ENCODE results near the gene CORO2B. TPM values are rescaled to one million over a fixed set of nuclear protein-coding genes. Genes with fewer than 3 reads are reported as not detected.
A peak's percentile ranks its signal among the peaks of the same experiment; 100 is the strongest.

Gene CORO2B
- total RNA-seq, 1 experiment from 2014 or later, result 3.8 TPM

GRCh38 chr15:68699881-68700454, 121.2 kb downstream of the CORO2B start:
- intact Hi-C loops (cut with micrococcal nuclease; ENCODE audit: unreplicated experiment), result no loop called here
- TF ChIP-seq, protein P1, sequence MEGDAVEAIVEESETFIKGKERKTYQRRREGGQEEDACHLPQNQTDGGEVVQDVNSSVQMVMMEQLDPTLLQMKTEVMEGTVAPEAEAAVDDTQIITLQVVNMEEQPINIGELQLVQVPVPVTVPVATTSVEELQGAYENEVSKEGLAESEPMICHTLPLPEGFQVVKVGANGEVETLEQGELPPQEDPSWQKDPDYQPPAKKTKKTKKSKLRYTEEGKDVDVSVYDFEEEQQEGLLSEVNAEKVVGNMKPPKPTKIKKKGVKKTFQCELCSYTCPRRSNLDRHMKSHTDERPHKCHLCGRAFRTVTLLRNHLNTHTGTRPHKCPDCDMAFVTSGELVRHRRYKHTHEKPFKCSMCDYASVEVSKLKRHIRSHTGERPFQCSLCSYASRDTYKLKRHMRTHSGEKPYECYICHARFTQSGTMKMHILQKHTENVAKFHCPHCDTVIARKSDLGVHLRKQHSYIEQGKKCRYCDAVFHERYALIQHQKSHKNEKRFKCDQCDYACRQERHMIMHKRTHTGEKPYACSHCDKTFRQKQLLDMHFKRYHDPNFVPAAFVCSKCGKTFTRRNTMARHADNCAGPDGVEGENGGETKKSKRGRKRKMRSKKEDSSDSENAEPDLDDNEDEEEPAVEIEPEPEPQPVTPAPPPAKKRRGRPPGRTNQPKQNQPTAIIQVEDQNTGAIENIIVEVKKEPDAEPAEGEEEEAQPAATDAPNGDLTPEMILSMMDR (conservative IDR thresholded peaks at IDR 0.05; ENCODE audit: low read depth, low read length), result no peak
- TF ChIP-seq EZH2 (IDR thresholded peaks at IDR 0.05; ENCODE audit: borderline replicate concordance, low read depth, low read length, poor library complexity, severe bottlenecking), result no peak
- Histone ChIP-seq H3K9me3 (ENCODE audit: low read depth, low read length, poor library complexity, severe bottlenecking) (no peaks in the 10 kb centered on the region), H3K27ac (ENCODE audit: low read depth, low read length, poor library complexity, severe bottlenecking) (peak overlapping the region; percentile 69), H3K36me3 (ENCODE audit: insufficient read depth, low read length, poor library complexity, severe bottlenecking) (no peaks in the 10 kb centered on the region), H3K4me3 (ENCODE audit: low read depth, low read length, poor library complexity, severe bottlenecking) (no peak overlapping the region), H3K4me1 (ENCODE audit: insufficient read depth, low read length, poor library complexity, severe bottlenecking) (peaks cover 18% of the 10 kb centered on the region), H3K27me3 (replicated peaks; ENCODE audit: insufficient read depth, low read depth, low read length, poor library complexity) (no peaks in the 10 kb centered on the region)
- ChIA-PET CTCF (interaction anchor here (0.7 to 1.5 kb wide), 3 partner anchors 48 to 176 kb away, joined by 3 to 10 read pairs (median 3); no protein-coding TSS in a partner anchor), POLR2A (ENCODE audit: low non-redundant PET) (no interaction called here)
- DNase-seq (ENCODE audit: low spot score), result no peak
- BruUV-seq (replicated peaks), result no TSS peak

DNA sequence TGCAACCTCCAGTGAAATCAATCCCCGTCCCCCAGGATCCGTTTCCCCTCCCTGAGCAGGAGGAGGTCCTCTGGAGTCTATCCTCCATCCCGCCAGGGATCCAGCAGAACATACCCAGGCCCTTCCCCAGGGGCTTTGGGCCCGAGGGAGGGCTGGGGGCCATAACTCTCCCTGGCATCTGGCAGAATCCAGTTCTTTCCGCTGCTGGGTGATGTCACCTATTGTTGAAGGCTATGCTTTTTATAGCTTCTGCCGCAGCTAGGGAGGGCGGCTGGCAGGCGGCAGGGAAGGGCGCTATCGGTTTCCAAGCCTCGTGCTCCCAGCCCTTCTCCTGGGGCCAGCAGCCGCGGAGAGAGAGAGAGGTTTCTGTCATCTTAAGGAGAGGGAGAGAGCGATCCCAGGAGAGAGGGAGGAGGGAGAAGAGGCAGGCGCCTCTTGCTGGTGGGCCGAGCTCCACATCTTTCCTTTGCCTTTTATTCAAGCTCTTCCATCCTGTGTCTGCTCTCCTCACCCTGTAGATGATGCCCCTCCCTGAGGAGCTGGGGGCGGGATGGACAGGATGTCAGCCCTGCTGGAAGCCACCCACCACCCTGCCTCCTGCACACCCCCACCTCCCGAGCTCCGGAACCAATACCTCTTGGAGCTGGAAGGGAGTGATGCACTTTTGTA, 121.8 kb downstream of the CORO2B start:
- TF ChIP-seq, protein P1 (conservative IDR thresholded peaks at IDR 0.05; ENCODE audit: low read depth, low read length), result no peak
- TF ChIP-seq EZH2 (IDR thresholded peaks at IDR 0.05; ENCODE audit: borderline replicate concordance, low read depth, low read length, poor library complexity, severe bottlenecking), result no peak
- Histone ChIP-seq H3K4me3 (ENCODE audit: low read depth, low read length, poor library complexity, severe bottlenecking) (peak overlapping the region; percentile 6), H3K4me1 (ENCODE audit: insufficient read depth, low read length, poor library complexity, severe bottlenecking) (peaks cover 18% of the 10 kb centered on the region), H3K27ac (ENCODE audit: low read depth, low read length, poor library complexity, severe bottlenecking) (peak overlapping the region; percentile 69), H3K36me3 (ENCODE audit: insufficient read depth, low read length, poor library complexity, severe bottlenecking) (no peaks in the 10 kb centered on the region), H3K9me3 (ENCODE audit: low read depth, low read length, poor library complexity, severe bottlenecking) (no peaks in the 10 kb centered on the region), H3K27me3 (replicated peaks; ENCODE audit: insufficient read depth, low read depth, low read length, poor library complexity) (no peaks in the 10 kb centered on the region)
- BruUV-seq (replicated peaks), result TSS peak; percentile 72
- POLR2A ChIA-PET (ENCODE audit: low non-redundant PET), result no interaction called here
- CTCF ChIA-PET, result interaction anchor here (0.7 to 1.5 kb wide), 4 partner anchors 48 to 175 kb away, joined by 3 to 11 read pairs (median 6); no protein-coding TSS in a partner anchor
- DNase-seq (ENCODE audit: low spot score), result peak; percentile 87
- intact Hi-C loops (cut with micrococcal nuclease; ENCODE audit: unreplicated experiment), result no loop called here

DNA sequence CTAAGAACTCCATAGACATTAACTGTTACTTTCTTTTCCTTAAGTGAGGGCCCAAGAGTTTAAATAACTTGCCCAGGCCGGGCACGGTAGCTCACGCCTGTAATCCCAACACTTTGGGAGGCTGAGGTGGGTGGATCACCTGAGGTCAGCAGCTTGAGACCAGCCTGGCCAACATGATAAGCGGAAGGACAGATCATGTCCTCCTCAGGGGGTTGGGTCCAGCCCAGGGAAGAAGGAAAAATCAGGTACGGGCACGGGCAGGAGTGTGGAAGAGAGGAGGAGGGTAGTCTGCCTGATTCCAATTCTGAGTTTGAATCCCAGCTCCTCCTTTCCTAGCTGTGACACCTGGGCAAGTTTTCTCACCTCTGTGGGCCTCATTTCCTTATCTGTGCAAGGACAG, 123.1 kb downstream of the CORO2B start:
- POLR2A ChIA-PET (ENCODE audit: low non-redundant PET), result no interaction called here
- intact Hi-C loops (cut with micrococcal nuclease; ENCODE audit: unreplicated experiment), result no loop called here
- H3K4me1 ChIP-seq (ENCODE audit: insufficient read depth, low read length, poor library complexity, severe bottlenecking), result peaks cover 18% of the 10 kb centered on the region

More for the DNA sequence above, 123.1 kb downstream of the CORO2B start:
- H3K36me3 ChIP-seq (ENCODE audit: insufficient read depth, low read length, poor library complexity, severe bottlenecking), result no peaks in the 10 kb centered on the region
- BruUV-seq (replicated peaks), result no TSS peak
- DNase-seq (ENCODE audit: low spot score), result no peak
- no peak for TF ChIP-seq EZH2 (IDR thresholded peaks at IDR 0.05; ENCODE audit: borderline replicate concordance, low read depth, low read length, poor library complexity, severe bottlenecking)
- TF ChIP-seq, protein P1 (conservative IDR thresholded peaks at IDR 0.05; ENCODE audit: low read depth, low read length), result no peak
- H3K4me3 ChIP-seq (ENCODE audit: low read depth, low read length, poor library complexity, severe bottlenecking), result no peak overlapping the region
- H3K9me3 ChIP-seq (ENCODE audit: low read depth, low read length, poor library complexity, severe bottlenecking), result no peaks in the 10 kb centered on the region
- H3K27me3 ChIP-seq (replicated peaks; ENCODE audit: insufficient read depth, low read depth, low read length, poor library complexity), result no peaks in the 10 kb centered on the region
- CTCF ChIA-PET, result no interaction called here
- H3K27ac ChIP-seq (ENCODE audit: low read depth, low read length, poor library complexity, severe bottlenecking), result no peak overlapping the region

Measured in A673 (cell line).